Fibroblast of pulmonary artery (primary cell): ENCODE data around the gene NR5A1.

ENCODE experiments used
- DNase-seq: peaks from one replicate; pipeline ENCODE4 v3.0.0-alpha.2; 2010; ENCODE audit warnings: low read depth
- H3K4me3 ChIP-seq: replicated peaks from 2 replicates; pipeline ENCODE4 v1.5.1; 2011; ENCODE audit warnings: low read depth, mild to moderate bottlenecking, control low read depth, low read length, moderate library complexity
- CTCF ChIP-seq: IDR thresholded peaks from 2 replicates; pipeline ENCODE4 v1.5.1; 2011; ENCODE audit warnings: mild to moderate bottlenecking, control low read depth, low read length, inconsistent platforms; ENCODE audit errors: missing control alignments

The NR5A1 gene

GRCh38 chr9:124549016-124549415 lies 41.8 kb upstream of the NR5A1 start:
- DNase-seq = no peak
- no peak for TF ChIP-seq CTCF
- no peak overlapping the region for H3K4me3 ChIP-seq

GRCh38 chr9:124544535-124544934 lies 37.3 kb upstream of the NR5A1 start:
- no peak for TF ChIP-seq CTCF
- no peak for DNase-seq
- no peak overlapping the region for H3K4me3 ChIP-seq

- H3K4me3 ChIP-seq = no peak overlapping the region
- DNase-seq = no peak
- TF ChIP-seq CTCF = no peak
Observed at GRCh38 chr9:124541824-124542223, 34.6 kb upstream of the NR5A1 start.

- DNase-seq = no peak
- TF ChIP-seq CTCF = no peak
- no peak overlapping the region for H3K4me3 ChIP-seq
Observed at GRCh38 chr9:124537926-124538325, 30.7 kb upstream of the NR5A1 start.

- no peak for TF ChIP-seq CTCF
- DNase-seq = no peak
Observed at GRCh38 chr9:124535846-124536245, 28.6 kb upstream of the NR5A1 start.

GRCh38 chr9:124532897-124533296 lies 25.7 kb upstream of the NR5A1 start:
- TF ChIP-seq CTCF = peak; percentile 3
- no peak for DNase-seq
- no peak overlapping the region for H3K4me3 ChIP-seq

More at GRCh38 chr9:124535846-124536245, 28.6 kb upstream of the NR5A1 start:
- no peak overlapping the region for H3K4me3 ChIP-seq

GRCh38 chr9:124531115-124531514 lies 23.9 kb upstream of the NR5A1 start:
- TF ChIP-seq CTCF = no peak
- H3K4me3 ChIP-seq = no peak overlapping the region
- no peak for DNase-seq
